HG03064 (cell line): Measurements from ENCODE around the gene PRRC2A.

Source experiments
- ATAC-seq: cut with Tn5 transposase; IDR thresholded peaks from one replicate; pipeline ENCODE4 v1.9.1; 2021; ENCODE audit warnings: low read depth; ENCODE audit not compliant: unreplicated experiment

The PRRC2A gene

DNA sequence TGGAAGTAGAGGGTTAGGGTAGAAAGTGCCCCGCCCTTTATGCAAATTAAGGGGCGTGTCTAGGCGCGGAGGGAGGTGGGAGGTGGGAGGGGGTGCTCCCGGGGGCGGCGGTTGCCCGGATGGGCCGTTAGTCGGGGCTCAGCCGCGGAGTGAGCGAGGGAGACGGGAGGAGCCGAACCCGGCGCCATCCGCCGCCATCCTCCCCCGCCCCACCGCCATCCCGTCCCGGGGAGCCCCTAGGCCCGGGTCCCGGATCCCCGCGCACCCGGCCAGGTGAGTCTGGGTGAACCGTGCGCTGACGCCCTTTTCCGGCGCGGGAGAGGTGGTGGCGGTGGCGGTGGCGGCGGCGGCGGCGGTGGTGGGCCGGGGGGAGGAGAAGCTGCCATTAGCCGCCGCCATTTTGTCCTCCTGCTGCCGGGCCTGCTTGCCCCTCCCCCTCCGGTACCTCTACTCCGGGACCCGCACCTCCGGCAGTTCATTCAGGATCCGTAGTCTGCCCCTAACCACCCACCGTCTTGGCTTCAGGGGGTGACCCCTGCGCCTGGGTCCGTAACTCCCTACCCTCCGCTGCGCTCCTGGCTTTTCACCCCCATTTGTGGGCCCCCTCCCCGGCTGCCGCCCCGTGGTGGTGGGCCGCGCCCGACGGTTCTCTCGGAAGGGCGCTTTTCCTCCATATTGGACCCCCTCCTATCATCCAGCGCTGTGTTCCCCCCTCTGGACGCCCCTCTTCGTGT lies at the start of gene PRRC2A:
PRRC2A (plus strand) TSS at position 130 of the 734 bp plus-strand sequence. CDS start 2,075 bp downstream, outside the sequence.
- ATAC-seq: peak; percentile 41

DNA sequence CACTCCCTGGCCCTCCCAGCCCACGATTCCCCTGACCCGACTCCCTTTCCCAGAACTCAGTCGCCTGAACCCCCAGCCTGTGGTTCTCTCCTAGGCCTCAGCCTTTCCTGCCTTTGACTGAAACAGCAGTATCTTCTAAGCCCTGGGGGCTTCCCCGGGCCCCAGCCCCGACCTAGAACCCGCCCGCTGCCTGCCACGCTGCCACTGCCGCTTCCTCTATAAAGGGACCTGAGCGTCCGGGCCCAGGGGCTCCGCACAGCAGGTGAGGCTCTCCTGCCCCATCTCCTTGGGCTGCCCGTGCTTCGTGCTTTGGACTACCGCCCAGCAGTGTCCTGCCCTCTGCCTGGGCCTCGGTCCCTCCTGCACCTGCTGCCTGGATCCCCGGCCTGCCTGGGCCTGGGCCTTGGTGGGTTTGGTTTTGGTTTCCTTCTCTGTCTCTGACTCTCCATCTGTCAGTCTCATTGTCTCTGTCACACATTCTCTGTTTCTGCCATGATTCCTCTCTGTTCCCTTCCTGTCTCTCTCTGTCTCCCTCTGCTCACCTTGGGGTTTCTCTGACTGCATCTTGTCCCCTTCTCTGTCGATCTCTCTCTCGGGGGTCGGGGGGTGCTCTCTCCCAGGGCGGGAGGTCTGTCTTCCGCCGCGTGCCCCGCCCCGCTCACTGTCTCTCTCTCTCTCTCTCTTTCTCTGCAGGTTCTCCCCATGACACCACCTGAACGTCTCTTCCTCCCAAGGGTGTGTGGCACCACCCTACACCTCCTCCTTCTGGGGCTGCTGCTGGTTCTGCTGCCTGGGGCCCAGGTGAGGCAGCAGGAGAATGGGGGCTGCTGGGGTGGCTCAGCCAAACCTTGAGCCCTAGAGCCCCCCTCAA lies 48.2 kb upstream of the PRRC2A start, which contains the start of gene LTA:
LTA (plus strand) TSS at position 249 of the 871 bp plus-strand sequence; CDS start at position 703, 454 bp downstream.
- peak; percentile 37 for ATAC-seq

DNA sequence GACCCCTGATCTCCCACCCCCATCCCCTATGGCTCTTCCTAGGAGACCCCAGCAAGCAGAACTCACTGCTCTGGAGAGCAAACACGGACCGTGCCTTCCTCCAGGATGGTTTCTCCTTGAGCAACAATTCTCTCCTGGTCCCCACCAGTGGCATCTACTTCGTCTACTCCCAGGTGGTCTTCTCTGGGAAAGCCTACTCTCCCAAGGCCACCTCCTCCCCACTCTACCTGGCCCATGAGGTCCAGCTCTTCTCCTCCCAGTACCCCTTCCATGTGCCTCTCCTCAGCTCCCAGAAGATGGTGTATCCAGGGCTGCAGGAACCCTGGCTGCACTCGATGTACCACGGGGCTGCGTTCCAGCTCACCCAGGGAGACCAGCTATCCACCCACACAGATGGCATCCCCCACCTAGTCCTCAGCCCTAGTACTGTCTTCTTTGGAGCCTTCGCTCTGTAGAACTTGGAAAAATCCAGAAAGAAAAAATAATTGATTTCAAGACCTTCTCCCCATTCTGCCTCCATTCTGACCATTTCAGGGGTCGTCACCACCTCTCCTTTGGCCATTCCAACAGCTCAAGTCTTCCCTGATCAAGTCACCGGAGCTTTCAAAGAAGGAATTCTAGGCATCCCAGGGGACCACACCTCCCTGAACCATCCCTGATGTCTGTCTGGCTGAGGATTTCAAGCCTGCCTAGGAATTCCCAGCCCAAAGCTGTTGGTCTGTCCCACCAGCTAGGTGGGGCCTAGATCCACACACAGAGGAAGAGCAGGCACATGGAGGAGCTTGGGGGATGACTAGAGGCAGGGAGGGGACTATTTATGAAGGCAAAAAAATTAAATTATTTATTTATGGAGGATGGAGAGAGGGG lies 47.0 kb upstream of the PRRC2A start:
- ATAC-seq: no peak

DNA sequence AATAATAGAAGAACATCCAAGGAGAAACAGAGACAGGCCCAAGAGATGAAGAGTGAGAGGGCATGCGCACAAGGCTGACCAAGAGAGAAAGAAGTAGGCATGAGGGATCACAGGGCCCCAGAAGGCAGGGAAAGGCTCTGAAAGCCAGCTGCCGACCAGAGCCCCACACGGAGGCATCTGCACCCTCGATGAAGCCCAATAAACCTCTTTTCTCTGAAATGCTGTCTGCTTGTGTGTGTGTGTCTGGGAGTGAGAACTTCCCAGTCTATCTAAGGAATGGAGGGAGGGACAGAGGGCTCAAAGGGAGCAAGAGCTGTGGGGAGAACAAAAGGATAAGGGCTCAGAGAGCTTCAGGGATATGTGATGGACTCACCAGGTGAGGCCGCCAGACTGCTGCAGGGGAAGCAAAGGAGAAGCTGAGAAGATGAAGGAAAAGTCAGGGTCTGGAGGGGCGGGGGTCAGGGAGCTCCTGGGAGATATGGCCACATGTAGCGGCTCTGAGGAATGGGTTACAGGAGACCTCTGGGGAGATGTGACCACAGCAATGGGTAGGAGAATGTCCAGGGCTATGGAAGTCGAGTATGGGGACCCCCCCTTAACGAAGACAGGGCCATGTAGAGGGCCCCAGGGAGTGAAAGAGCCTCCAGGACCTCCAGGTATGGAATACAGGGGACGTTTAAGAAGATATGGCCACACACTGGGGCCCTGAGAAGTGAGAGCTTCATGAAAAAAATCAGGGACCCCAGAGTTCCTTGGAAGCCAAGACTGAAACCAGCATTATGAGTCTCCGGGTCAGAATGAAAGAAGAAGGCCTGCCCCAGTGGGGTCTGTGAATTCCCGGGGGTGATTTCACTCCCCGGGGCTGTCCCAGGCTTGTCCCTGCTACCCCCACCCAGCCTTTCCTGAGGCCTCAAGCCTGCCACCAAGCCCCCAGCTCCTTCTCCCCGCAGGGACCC lies 46.1 kb upstream of the PRRC2A start:
- ATAC-seq: no peak

DNA sequence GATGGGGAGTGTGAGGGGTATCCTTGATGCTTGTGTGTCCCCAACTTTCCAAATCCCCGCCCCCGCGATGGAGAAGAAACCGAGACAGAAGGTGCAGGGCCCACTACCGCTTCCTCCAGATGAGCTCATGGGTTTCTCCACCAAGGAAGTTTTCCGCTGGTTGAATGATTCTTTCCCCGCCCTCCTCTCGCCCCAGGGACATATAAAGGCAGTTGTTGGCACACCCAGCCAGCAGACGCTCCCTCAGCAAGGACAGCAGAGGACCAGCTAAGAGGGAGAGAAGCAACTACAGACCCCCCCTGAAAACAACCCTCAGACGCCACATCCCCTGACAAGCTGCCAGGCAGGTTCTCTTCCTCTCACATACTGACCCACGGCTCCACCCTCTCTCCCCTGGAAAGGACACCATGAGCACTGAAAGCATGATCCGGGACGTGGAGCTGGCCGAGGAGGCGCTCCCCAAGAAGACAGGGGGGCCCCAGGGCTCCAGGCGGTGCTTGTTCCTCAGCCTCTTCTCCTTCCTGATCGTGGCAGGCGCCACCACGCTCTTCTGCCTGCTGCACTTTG lies 45.1 kb upstream of the PRRC2A start, which contains the start of gene TNF:
TNF (plus strand) TSS at position 231 of the 567 bp plus-strand sequence; CDS start at position 408, 177 bp downstream.
- no peak for ATAC-seq

DNA sequence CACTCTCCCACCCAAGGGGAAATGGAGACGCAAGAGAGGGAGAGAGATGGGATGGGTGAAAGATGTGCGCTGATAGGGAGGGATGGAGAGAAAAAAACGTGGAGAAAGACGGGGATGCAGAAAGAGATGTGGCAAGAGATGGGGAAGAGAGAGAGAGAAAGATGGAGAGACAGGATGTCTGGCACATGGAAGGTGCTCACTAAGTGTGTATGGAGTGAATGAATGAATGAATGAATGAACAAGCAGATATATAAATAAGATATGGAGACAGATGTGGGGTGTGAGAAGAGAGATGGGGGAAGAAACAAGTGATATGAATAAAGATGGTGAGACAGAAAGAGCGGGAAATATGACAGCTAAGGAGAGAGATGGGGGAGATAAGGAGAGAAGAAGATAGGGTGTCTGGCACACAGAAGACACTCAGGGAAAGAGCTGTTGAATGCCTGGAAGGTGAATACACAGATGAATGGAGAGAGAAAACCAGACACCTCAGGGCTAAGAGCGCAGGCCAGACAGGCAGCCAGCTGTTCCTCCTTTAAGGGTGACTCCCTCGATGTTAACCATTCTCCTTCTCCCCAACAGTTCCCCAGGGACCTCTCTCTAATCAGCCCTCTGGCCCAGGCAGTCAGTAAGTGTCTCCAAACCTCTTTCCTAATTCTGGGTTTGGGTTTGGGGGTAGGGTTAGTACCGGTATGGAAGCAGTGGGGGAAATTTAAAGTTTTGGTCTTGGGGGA lies 44.4 kb upstream of the PRRC2A start:
- ATAC-seq: no peak

DNA sequence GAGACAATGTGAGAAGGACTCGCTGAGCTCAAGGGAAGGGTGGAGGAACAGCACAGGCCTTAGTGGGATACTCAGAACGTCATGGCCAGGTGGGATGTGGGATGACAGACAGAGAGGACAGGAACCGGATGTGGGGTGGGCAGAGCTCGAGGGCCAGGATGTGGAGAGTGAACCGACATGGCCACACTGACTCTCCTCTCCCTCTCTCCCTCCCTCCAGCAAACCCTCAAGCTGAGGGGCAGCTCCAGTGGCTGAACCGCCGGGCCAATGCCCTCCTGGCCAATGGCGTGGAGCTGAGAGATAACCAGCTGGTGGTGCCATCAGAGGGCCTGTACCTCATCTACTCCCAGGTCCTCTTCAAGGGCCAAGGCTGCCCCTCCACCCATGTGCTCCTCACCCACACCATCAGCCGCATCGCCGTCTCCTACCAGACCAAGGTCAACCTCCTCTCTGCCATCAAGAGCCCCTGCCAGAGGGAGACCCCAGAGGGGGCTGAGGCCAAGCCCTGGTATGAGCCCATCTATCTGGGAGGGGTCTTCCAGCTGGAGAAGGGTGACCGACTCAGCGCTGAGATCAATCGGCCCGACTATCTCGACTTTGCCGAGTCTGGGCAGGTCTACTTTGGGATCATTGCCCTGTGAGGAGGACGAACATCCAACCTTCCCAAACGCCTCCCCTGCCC lies 43.5 kb upstream of the PRRC2A start:
- no peak for ATAC-seq

DNA sequence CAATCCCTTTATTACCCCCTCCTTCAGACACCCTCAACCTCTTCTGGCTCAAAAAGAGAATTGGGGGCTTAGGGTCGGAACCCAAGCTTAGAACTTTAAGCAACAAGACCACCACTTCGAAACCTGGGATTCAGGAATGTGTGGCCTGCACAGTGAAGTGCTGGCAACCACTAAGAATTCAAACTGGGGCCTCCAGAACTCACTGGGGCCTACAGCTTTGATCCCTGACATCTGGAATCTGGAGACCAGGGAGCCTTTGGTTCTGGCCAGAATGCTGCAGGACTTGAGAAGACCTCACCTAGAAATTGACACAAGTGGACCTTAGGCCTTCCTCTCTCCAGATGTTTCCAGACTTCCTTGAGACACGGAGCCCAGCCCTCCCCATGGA lies 42.9 kb upstream of the PRRC2A start:
- no peak for ATAC-seq

DNA sequence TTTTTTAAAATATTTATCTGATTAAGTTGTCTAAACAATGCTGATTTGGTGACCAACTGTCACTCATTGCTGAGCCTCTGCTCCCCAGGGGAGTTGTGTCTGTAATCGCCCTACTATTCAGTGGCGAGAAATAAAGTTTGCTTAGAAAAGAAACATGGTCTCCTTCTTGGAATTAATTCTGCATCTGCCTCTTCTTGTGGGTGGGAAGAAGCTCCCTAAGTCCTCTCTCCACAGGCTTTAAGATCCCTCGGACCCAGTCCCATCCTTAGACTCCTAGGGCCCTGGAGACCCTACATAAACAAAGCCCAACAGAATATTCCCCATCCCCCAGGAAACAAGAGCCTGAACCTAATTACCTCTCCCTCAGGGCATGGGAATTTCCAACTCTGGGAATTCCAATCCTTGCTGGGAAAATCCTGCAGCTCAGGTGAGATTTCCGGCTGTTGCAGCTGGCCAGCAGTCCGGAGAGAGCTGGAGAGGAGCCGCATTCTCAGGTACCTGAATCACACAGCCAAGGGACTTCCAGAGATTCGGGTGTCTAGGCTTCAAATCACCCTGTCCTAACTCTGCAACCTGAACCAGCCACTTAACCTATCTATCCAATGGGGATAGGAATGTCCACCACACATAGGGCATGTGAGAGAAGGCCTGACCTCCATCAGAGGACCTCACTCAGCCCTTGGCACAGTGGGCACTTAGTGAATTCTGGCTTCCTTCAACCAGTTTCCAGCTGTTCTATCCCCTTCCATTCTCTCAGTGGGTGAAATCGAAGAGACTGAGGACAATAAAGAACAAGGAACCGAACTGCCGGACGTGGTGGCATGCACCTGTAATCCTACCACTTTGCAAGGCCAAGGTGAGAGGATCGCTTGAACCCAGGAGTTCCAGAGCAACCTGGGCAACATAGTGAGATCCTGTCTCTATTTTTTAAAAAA lies 42.1 kb upstream of the PRRC2A start:
- no peak for ATAC-seq

DNA sequence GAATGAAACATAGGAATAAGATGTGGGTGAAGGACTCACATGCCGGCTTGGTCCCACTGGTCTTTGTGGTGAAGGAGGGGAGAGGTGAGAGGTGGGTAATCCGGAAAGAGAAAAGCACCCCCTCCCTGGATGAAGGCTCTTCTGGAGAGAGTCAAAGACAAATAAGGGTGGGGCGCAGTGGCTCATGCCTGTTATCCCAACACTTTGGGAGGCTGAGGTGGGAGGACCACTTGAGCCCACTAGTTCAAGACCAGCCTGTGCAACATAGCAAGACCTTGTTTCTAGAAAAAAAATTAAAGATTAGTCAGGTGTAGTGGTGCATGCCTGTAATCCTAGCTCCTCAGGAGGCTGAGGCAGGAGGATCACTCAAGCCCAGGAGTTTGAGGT lies 41.4 kb upstream of the PRRC2A start:
- no peak for ATAC-seq

DNA sequence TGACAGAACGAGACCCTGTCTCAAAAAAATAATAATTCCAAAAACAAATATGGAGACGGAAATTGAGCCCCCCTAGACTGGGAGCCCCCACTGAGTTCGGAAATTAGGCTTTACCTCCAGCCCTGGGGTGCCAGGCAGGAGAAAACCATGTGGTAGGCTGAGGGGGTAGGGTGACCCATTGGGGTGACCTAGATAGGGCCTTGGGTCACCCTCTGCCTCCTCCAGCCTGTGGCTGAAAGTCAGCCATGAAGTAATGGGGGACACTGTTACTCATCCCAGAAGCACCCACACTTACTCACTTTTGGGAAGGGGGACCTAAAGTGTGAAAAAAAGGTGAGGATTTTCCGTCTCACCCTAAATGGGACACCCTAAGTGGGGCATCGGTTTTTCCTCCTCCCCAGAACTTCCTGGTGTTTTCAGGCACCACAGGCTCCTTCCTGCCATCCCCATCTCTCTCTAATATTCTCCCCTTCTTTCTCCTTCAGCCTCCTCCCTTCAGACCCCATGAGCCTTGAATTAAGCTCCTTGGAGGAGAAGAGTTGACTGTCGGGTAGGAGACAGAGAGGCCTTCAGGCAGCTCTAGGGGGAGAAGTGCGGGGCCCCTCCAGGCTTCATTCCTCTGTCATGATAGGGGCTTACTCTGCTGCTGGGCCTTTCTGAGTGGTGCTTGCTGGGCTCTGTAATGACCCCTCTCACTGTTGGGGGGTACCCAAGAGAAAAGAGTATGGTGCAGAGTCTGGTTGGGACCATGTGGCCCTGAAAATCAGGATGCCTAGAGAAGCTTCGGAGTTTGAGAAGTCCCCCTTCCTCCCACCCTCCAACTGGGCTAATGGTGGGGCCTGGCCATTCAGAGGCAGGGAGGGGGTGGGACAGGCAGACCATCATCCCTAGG lies 40.7 kb upstream of the PRRC2A start:
- no peak for ATAC-seq

DNA sequence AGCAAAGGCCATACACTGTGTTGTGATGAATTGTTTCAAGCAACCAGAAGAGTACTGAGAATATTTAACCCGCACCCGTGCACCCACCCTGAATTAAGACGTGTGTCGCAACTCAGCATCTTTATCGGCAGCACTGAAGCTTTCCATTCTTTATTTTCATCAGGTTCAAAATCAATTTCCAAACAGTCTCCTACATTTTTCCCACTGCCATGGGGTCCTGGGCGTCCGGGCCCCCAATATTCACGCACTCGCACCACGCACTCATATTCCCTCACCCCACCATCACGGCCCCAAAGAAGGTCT lies 40.1 kb upstream of the PRRC2A start:
- ATAC-seq: no peak

DNA sequence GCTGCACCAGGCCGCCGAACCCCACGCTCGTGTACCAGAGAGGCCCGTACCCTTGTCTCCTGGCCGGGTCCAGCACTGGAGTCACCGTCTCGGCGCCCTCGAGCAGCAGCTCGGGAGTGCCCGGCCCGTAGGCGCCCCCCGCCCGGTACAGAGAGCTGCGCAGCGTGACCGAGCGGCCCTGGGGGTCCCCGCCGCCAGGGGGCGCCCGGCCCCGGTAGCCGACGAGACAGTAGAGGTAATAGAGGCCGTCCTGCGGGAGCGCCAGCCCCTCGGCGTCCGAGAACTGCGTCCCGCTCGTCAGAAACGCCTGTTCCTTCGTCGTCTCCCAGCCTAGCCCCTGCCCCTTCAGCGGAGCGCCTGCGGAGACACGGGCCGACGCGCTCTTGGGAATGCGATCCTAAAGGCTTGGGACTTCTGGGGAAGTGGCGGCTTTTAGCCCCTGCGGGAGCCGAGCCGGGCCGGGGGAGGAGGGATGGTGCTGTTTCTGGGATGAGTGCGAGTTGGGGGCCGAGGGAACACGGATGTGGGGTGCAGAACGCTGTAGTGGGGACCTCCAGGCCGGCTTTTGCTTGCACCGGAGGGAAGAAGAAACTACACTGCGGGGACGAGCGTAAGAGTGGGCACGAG lies 39.6 kb upstream of the PRRC2A start:
- ATAC-seq: peak; percentile 51

DNA sequence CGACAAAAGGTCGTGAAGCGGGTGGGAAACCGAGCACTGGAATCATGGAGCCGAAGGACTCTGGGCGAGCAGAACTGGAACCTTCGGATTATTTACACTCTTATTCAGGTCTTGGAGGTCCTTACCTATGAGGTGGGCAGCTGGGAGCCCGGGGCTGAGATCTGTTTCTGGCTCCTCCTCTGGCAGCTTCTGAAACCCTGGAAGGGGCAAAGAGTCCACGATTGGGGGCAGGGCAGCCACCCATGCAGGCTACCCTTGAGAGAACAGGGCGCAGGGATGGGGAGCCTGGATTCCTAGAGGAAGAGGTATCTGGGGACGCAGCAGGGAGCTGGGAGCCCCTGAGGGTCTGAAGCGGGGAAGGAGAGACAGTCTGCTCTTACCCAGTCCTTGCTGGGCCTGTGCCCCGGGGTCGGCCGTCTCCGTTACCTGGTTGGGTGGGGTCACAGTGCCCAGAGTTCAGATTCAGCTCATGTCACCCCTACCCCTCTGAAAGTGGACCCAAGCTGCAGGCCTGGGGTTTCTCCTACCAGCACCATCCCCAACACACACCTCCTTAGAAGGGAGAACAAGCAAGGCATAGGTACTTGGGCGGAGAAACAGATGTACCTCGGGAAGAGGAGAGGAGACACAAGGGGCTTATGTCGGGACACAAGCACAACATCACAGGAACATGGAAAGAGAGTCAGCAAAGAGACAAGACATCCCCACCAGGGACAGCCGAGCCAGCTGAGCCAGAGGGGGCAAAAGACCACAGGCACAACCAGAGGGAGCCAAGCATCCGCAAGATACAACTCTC lies 38.9 kb upstream of the PRRC2A start:
- ATAC-seq: no peak

DNA sequence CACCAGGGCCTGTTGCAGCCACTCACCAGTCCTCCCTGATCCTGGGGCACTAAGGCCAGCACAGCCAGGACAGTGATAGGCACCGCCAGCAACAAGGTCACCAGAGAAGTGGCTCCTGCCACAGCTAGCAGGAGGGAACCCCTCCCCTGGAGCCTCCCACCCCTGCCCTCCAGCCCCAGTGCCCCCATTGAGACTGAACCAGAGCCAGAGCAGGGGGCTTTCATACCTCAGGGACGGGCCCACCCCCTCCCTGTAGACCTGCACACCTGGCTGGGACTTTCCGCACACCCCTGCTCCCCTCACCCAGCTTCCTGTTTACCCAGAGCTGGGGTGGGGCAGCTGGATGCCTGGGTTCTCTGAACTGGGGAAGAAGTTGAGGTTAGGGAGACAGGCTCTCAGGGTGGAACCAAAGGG lies 38.3 kb upstream of the PRRC2A start, which contains the start of gene LTB:
LTB (minus strand) TSS at position 195 of the 414 bp plus-strand sequence; CDS start at position 188, 7 bp downstream.
- ATAC-seq: no peak
